Measurements from ENCODE around the gene CTNNA2.

CTNNA2 gene

DNA sequence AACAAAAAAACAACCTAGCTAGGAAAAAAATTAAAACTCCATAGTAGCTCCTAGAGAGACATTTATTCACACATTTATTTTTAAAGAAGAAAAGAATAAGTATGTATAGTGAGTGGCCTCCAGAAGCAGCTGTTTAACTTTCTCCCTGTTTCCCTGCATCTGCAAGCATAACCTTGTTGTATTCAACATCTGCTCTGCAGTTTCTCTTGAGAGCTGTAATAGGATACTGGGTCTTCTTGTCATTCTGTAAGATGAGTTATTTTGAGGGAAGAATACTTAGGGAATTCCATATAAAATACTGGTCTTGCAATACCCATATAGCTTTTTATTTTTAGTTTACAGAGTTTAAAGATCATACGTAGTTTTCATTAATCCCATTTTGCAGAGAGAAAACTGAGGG lies 545.1 kb downstream of the CTNNA2 start:
- Histone ChIP-seq H3K27ac (ENCODE audit: low read length) (no peak overlapping the region), H3K4me1 (ENCODE audit: low read length) (no peaks in the 10 kb centered on the region), H3K4me3 (ENCODE audit: low read length) (no peak overlapping the region), H3K27me3 (ENCODE audit: low read depth, low read length) (no peaks in the 10 kb centered on the region), H3K9me3 (ENCODE audit: insufficient read depth, low read length) (no peaks in the 10 kb centered on the region), H4K20me1 (ENCODE audit: insufficient read depth, low read length) (no peaks in the 10 kb centered on the region), H3K79me2 (ENCODE audit: low read length) (no peaks in the 10 kb centered on the region), H3K36me3 (replicated peaks; ENCODE audit: low read depth, low read length) (no peaks in the 10 kb centered on the region), H3K9ac (ENCODE audit: low read length) (no peak overlapping the region), H3K4me2 (ENCODE audit: low read length) (no peak overlapping the region), H2AFZ (ENCODE audit: low read depth, low read length) (no peak overlapping the region)
- TF ChIP-seq, protein P1, sequence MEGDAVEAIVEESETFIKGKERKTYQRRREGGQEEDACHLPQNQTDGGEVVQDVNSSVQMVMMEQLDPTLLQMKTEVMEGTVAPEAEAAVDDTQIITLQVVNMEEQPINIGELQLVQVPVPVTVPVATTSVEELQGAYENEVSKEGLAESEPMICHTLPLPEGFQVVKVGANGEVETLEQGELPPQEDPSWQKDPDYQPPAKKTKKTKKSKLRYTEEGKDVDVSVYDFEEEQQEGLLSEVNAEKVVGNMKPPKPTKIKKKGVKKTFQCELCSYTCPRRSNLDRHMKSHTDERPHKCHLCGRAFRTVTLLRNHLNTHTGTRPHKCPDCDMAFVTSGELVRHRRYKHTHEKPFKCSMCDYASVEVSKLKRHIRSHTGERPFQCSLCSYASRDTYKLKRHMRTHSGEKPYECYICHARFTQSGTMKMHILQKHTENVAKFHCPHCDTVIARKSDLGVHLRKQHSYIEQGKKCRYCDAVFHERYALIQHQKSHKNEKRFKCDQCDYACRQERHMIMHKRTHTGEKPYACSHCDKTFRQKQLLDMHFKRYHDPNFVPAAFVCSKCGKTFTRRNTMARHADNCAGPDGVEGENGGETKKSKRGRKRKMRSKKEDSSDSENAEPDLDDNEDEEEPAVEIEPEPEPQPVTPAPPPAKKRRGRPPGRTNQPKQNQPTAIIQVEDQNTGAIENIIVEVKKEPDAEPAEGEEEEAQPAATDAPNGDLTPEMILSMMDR (IDR thresholded peaks at IDR 0.05; ENCODE audit: low read depth, low read length): no peak
- TF ChIP-seq EZH2phosphoT487 (IDR thresholded peaks at IDR 0.05; ENCODE audit: low read depth): no peak

DNA sequence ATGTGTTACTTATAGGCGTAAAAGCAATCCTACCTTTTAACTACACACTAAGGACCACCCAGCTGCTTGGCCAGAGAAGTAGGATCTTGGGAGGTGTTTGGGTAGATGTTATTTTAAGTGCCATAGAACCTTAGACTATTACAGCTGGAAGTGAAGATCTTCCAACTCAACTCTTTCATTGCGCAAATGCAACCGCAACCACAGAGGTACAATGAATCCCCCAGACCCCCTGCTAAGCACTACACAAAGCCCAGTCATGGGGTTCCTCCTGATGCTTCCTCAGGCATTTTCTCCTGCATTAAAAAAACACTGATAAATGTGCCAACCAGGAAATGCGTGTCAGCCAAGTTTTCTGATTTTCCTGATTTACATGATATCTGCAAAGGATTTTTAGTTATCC lies 545.7 kb downstream of the CTNNA2 start:
- no peak overlapping the region for H3K4me2 ChIP-seq (ENCODE audit: low read length)
- no peak overlapping the region for H2AFZ ChIP-seq (ENCODE audit: low read depth, low read length)
- no peak for TF ChIP-seq EZH2phosphoT487 (IDR thresholded peaks at IDR 0.05; ENCODE audit: low read depth)
- TF ChIP-seq, protein P1 (IDR thresholded peaks at IDR 0.05; ENCODE audit: low read depth, low read length): no peak
- no peak overlapping the region for H3K9ac ChIP-seq (ENCODE audit: low read length)
- H3K79me2 ChIP-seq (ENCODE audit: low read length): no peaks in the 10 kb centered on the region
- no peak overlapping the region for H3K27ac ChIP-seq (ENCODE audit: low read length)
- H3K4me3 ChIP-seq (ENCODE audit: low read length): no peak overlapping the region
- H4K20me1 ChIP-seq (ENCODE audit: insufficient read depth, low read length): no peaks in the 10 kb centered on the region
- H3K36me3 ChIP-seq (replicated peaks; ENCODE audit: low read depth, low read length): no peaks in the 10 kb centered on the region
- no peaks in the 10 kb centered on the region for H3K9me3 ChIP-seq (ENCODE audit: insufficient read depth, low read length)
- H3K4me1 ChIP-seq (ENCODE audit: low read length): no peaks in the 10 kb centered on the region
- H3K27me3 ChIP-seq (ENCODE audit: low read depth, low read length): no peaks in the 10 kb centered on the region

DNA sequence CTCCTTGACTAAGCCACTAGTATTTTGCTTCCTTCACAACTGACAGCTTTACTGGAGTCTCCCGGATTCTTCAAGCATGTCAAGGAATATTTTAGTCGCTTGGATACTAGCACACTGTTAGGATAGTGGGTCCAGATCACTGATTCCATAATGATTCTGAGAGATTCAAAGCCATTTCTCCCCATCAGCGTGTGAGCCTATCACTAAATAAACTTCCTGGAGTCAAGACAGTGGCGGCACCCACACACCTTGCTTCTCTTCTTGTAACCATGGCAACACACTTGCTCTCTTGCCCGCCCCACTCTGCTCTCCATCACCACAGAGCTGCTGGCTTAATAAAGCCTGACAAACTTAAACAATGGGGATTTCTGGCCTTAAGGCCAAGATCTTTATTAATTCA lies 546.6 kb downstream of the CTNNA2 start:
- Histone ChIP-seq H3K27ac (ENCODE audit: low read length) (no peak overlapping the region), H4K20me1 (ENCODE audit: insufficient read depth, low read length) (no peaks in the 10 kb centered on the region), H2AFZ (ENCODE audit: low read depth, low read length) (no peak overlapping the region)

DNA sequence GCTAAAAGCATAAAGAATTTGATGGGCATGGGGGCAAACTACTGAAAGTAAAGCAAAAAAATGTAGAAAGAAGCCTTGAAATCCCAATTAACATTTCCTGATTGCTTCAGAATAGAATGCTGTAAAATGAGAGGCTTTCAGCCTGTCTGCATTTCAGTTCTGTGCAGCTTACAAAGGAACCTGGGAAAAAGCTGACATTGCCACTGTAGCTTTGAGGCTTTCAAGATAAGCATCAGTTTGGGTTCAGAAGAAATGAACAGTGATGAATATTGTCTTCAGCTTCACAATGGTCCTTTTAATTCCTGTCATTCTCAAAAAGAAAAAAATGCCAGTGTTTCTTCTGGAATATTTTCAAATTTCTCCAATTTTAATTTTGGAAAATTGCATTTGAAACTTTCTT lies 549.0 kb downstream of the CTNNA2 start:
- no peaks in the 10 kb centered on the region for H4K20me1 ChIP-seq (ENCODE audit: insufficient read depth, low read length)
- no peak overlapping the region for H3K9ac ChIP-seq (ENCODE audit: low read length)
- H3K4me3 ChIP-seq (ENCODE audit: low read length): no peak overlapping the region
- H3K36me3 ChIP-seq (replicated peaks; ENCODE audit: low read depth, low read length): no peaks in the 10 kb centered on the region
- H3K4me2 ChIP-seq (ENCODE audit: low read length): no peak overlapping the region
- no peaks in the 10 kb centered on the region for H3K9me3 ChIP-seq (ENCODE audit: insufficient read depth, low read length)
- no peak for TF ChIP-seq EZH2phosphoT487 (IDR thresholded peaks at IDR 0.05; ENCODE audit: low read depth)
- TF ChIP-seq, protein P1 (IDR thresholded peaks at IDR 0.05; ENCODE audit: low read depth, low read length): no peak
- H3K79me2 ChIP-seq (ENCODE audit: low read length): no peaks in the 10 kb centered on the region
- H2AFZ ChIP-seq (ENCODE audit: low read depth, low read length): no peak overlapping the region
- H3K27ac ChIP-seq (ENCODE audit: low read length): no peak overlapping the region
- no peaks in the 10 kb centered on the region for H3K27me3 ChIP-seq (ENCODE audit: low read depth, low read length)
- H3K4me1 ChIP-seq (ENCODE audit: low read length): no peaks in the 10 kb centered on the region

More for the DNA sequence above, 546.6 kb downstream of the CTNNA2 start:
- H3K9ac ChIP-seq (ENCODE audit: low read length): no peak overlapping the region
- no peaks in the 10 kb centered on the region for H3K27me3 ChIP-seq (ENCODE audit: low read depth, low read length)
- H3K9me3 ChIP-seq (ENCODE audit: insufficient read depth, low read length): no peaks in the 10 kb centered on the region
- no peak overlapping the region for H3K4me3 ChIP-seq (ENCODE audit: low read length)
- no peaks in the 10 kb centered on the region for H3K36me3 ChIP-seq (replicated peaks; ENCODE audit: low read depth, low read length)
- H3K4me2 ChIP-seq (ENCODE audit: low read length): no peak overlapping the region
- H3K4me1 ChIP-seq (ENCODE audit: low read length): no peaks in the 10 kb centered on the region
- TF ChIP-seq EZH2phosphoT487 (IDR thresholded peaks at IDR 0.05; ENCODE audit: low read depth): no peak
- TF ChIP-seq, protein P1 (IDR thresholded peaks at IDR 0.05; ENCODE audit: low read depth, low read length): no peak
- no peaks in the 10 kb centered on the region for H3K79me2 ChIP-seq (ENCODE audit: low read length)

All from OCI-LY3 (cell line).